Endothelial cell of umbilical vein (primary cell): ENCODE data around the gene DENND1A.

Experiments used
- EZH2 ChIP-seq: IDR thresholded peaks from 2 replicates; pipeline ENCODE4 v1.6.1; 2012; ENCODE audit warnings: borderline replicate concordance, low read depth, mild to moderate bottlenecking, moderate library complexity, low read length, inconsistent platforms; ENCODE audit not compliant: severe bottlenecking
- MYC ChIP-seq: IDR thresholded peaks from one replicate; pipeline ENCODE4 v1.6.1; 2011; ENCODE audit warnings: mild to moderate bottlenecking, low read depth, low read length

DNA sequence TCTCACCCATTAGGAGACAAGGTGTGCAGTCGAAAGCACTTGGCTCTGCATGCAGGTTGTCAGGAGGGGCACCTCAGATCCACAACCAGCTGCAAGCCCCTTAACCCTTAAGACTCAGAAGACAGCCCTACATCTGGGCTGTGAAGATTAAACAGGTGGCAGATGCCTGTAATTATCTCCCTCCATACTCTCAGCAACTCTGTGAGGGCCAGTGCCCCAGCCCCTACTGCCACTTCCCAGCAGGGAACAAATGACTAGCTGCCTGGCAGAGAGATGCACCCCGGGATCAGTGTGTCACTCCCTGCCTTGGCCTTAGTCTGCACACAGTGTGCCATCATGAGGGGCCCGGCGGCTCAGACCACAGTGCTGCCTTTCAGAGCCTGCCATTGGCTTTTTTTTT is 532.0 kb downstream of the DENND1A start:
- TF ChIP-seq MYC (no peak), EZH2 (no peak)
